ENCODE results near the gene ASIC1.

DNA sequence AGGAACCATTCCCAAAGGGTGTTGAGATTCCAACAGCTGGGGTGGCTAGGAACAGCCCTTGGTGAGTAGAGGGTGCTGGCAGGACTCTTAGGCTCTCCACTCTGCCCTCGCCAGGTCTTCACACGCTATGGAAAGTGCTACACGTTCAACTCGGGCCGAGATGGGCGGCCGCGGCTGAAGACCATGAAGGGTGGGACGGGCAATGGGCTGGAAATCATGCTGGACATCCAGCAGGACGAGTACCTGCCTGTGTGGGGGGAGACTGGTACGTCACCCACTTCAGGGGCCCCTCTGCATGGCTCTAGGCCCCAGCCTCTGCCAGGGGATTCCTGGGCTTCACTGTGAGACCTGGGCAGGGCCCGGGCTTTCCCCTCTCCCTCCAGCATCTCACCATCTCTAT lies 19.7 kb downstream of the ASIC1 start:
- no peak for TF ChIP-seq NR2C2 (CRISPR knock-in tag; IDR thresholded peaks at IDR 0.05; ENCODE audit: borderline replicate concordance)
- no peak for TF ChIP-seq FOXJ3 (CRISPR knock-in tag; IDR thresholded peaks at IDR 0.05; ENCODE audit: borderline replicate concordance)
- no peak for TF ChIP-seq FOXP1 (IDR thresholded peaks at IDR 0.05)
- TF ChIP-seq FOXP1 (CRISPR knock-in tag; IDR thresholded peaks at IDR 0.05): no peak
- TF ChIP-seq TARDBP (CRISPR knock-in tag; IDR thresholded peaks at IDR 0.05): no peak
- TF ChIP-seq PRPF4 (IDR thresholded peaks at IDR 0.05; ENCODE audit: low read depth, low read length, poor library complexity, severe bottlenecking): no peak

Data from HepG2 (cell line).